ENCODE measurements around the gene PRKCA.

The PRKCA gene

GRCh38 chr17:66547151-66547865, 244.9 kb downstream of the PRKCA start:
- DNase-seq (ENCODE audit: low read depth in 2 of 2) = no peak

- peak; percentile 21 to 24 for DNase-seq (ENCODE audit: low read depth in 2 of 2)
Observed at GRCh38 chr17:66548158-66548557, 245.7 kb downstream of the PRKCA start.

- DNase-seq (ENCODE audit: low read depth in 2 of 2) = no peak
Observed at GRCh38 chr17:66548659-66549310, 246.4 kb downstream of the PRKCA start.

- DNase-seq (ENCODE audit: low read depth in 2 of 2) = no peak
Observed at GRCh38 chr17:66549311-66549704, 246.9 kb downstream of the PRKCA start.

- no peak for DNase-seq (ENCODE audit: low read depth in 2 of 2)
Observed at GRCh38 chr17:66549731-66550207, 247.4 kb downstream of the PRKCA start.

- DNase-seq (ENCODE audit: low read depth in 2 of 2) = no peak
Observed at GRCh38 chr17:66551839-66552238, 249.4 kb downstream of the PRKCA start.

GRCh38 chr17:66552371-66552770, 250.0 kb downstream of the PRKCA start:
- DNase-seq (ENCODE audit: low read depth in 2 of 2) = no peak

- DNase-seq (ENCODE audit: low read depth in 2 of 2) = no peak
Observed at GRCh38 chr17:66555605-66556004, 253.2 kb downstream of the PRKCA start.

- DNase-seq (ENCODE audit: low read depth in 2 of 2) = no peak
Observed at GRCh38 chr17:66557200-66557599, 254.8 kb downstream of the PRKCA start.

GRCh38 chr17:66557886-66558285, 255.5 kb downstream of the PRKCA start:
- no peak for DNase-seq (ENCODE audit: low read depth in 2 of 2)

GRCh38 chr17:66560691-66561090, 258.3 kb downstream of the PRKCA start:
- no peak for DNase-seq (ENCODE audit: low read depth in 2 of 2)

- no peak for DNase-seq (ENCODE audit: low read depth in 2 of 2)
Observed at GRCh38 chr17:66562119-66562518, 259.7 kb downstream of the PRKCA start.

- DNase-seq (ENCODE audit: low read depth in 2 of 2) = no peak
Observed at GRCh38 chr17:66564992-66565465, 262.6 kb downstream of the PRKCA start.

GRCh38 chr17:66567234-66568170, 265.1 kb downstream of the PRKCA start:
- DNase-seq (ENCODE audit: low read depth in 2 of 2) = peak; percentile 57 to 67

GRCh38 chr17:66569572-66569971, 267.2 kb downstream of the PRKCA start:
- DNase-seq (ENCODE audit: low read depth in 2 of 2) = no peak

- DNase-seq (ENCODE audit: low read depth in 2 of 2) = no peak
Observed at GRCh38 chr17:66570447-66571195, 268.2 kb downstream of the PRKCA start.

- no peak for DNase-seq (ENCODE audit: low read depth in 2 of 2)
Observed at GRCh38 chr17:66571745-66572144, 269.3 kb downstream of the PRKCA start.

GRCh38 chr17:66573078-66573477, 270.7 kb downstream of the PRKCA start:
- no peak for DNase-seq (ENCODE audit: low read depth in 2 of 2)

GRCh38 chr17:66574123-66574522, 271.7 kb downstream of the PRKCA start:
- DNase-seq (ENCODE audit: low read depth in 2 of 2) = no peak

- DNase-seq (ENCODE audit: low read depth in 2 of 2) = no peak
Observed at GRCh38 chr17:66576473-66576872, 274.1 kb downstream of the PRKCA start.

- no peak for DNase-seq (ENCODE audit: low read depth in 2 of 2)
Observed at GRCh38 chr17:66577041-66577440, 274.6 kb downstream of the PRKCA start.

All from stimulated activated CD8-positive, alpha-beta memory T cell treated with anti-CD3 and anti-CD28 coated beads, Interleukin-15, amount 100 ng/mL, for 4 hours (primary cell).